GM12875 (cell line): Measurements from ENCODE around the gene TEK.

Experiments used
- H3K4me3 ChIP-seq: one replicate; pipeline ENCODE4 v1.5.1; 2011; ENCODE audit warnings: low read depth, low read length, control low read depth
- CTCF ChIP-seq: IDR thresholded peaks from 2 replicates; pipeline ENCODE4 v1.5.1; 2011; ENCODE audit warnings: low read depth, mild to moderate bottlenecking, control low read depth, inconsistent platforms, low read length, moderate library complexity, borderline replicate concordance; ENCODE audit not compliant: insufficient read depth

The TEK gene

GRCh38 chr9:27176971-27177370, 67.9 kb downstream of the TEK start:
- TF ChIP-seq CTCF = no peak
- H3K4me3 ChIP-seq = no peak overlapping the region

- TF ChIP-seq CTCF = no peak
Measured at GRCh38 chr9:27179245-27179865, 70.3 kb downstream of the TEK start.

GRCh38 chr9:27181381-27181780, 72.4 kb downstream of the TEK start:
- no peak overlapping the region for H3K4me3 ChIP-seq
- TF ChIP-seq CTCF = no peak

More at GRCh38 chr9:27179245-27179865, 70.3 kb downstream of the TEK start:
- H3K4me3 ChIP-seq = no peak overlapping the region

GRCh38 chr9:27182421-27182820, 73.4 kb downstream of the TEK start:
- no peak overlapping the region for H3K4me3 ChIP-seq
- TF ChIP-seq CTCF = no peak

- TF ChIP-seq CTCF = no peak
- H3K4me3 ChIP-seq = no peak overlapping the region
Measured at GRCh38 chr9:27183131-27183530, 74.1 kb downstream of the TEK start.

- TF ChIP-seq CTCF = no peak
- no peak overlapping the region for H3K4me3 ChIP-seq
Measured at GRCh38 chr9:27183701-27184100, 74.7 kb downstream of the TEK start.

- H3K4me3 ChIP-seq = no peak overlapping the region
- no peak for TF ChIP-seq CTCF
Measured at GRCh38 chr9:27184556-27185351, 75.7 kb downstream of the TEK start.
